ENCODE measurements around the gene CDH16.

GRCh38 chr16:66952430-66953110 lies 33.9 kb upstream of the CDH16 start:
- TF ChIP-seq CTCF (IDR thresholded peaks at IDR 0.05) = no peak
- TF ChIP-seq EZH2 (IDR thresholded peaks at IDR 0.05) = no peak
- TF ChIP-seq EZH2phosphoT487 (IDR thresholded peaks at IDR 0.05) = no peak
